Hematopoietic multipotent progenitor cell treated with erythropoietin and hydrocortisone succinate and interleukin-3 and kit ligand, for 4 days (in vitro differentiated cells): ENCODE measurements around the gene NRCAM.

Source experiments
- DNase-seq: peaks from one replicate; pipeline ENCODE4 v3.0.0-alpha.2; 2015

The NRCAM gene

DNA sequence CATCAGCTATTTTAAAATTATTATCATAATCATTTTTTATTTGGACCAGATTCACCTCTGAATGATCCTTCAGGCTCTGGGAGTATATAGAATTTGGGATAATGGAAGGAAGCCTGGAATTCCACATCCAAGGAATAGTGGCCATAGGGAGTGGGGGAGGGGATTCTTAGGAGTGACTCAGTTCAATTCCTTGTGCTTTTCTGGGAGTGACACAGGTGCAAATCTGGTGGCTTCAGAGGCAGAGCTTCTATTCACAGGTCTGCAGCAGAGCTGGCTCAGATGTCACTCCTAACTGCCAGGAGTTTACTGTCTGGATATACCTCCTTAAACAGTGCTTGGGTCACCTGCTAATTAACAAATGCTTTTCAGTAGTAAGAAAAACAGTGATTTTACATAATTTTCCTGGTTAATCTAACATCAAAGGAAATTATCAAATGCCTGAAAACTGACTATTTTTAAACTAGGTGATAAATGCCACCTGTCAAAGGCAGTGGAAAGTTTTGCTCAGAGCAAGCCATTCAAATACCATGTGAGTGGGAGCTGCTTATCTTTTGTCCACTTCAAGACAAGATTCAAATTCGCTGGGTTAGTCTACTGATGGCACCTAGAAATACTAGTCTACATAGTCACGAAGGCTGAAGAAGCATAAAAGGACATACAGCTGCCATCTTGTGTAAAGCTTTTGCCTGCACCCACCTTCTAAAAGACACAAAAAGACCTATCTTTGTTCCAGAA is 219.4 kb downstream of the NRCAM start:
- no peak for DNase-seq

GRCh38 chr7:108235451-108236061 is 220.7 kb downstream of the NRCAM start:
- peak; percentile 58 for DNase-seq

DNA sequence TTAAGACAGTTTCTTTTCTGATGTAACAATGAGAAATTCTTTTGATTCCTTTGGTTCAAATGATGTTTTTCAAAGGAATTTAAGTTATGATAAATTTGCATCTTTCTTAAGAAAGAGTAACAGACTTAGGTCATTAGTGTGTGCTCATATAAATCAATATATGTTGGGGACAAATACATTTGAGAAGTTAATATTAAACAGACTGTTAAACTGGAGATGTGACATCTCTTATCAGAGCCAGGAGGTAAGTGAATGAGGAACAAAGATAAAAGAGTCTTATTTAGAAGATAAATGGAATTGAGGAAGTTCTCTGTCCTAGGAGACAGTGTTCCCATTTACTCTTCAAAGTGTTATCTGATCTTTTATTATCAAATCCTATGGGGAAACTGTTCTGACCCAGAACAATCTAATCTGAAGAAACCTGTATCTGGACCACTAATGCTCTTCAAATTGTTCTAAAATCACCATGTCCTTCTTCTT is 221.2 kb downstream of the NRCAM start:
- peak; percentile 56 for DNase-seq

DNA sequence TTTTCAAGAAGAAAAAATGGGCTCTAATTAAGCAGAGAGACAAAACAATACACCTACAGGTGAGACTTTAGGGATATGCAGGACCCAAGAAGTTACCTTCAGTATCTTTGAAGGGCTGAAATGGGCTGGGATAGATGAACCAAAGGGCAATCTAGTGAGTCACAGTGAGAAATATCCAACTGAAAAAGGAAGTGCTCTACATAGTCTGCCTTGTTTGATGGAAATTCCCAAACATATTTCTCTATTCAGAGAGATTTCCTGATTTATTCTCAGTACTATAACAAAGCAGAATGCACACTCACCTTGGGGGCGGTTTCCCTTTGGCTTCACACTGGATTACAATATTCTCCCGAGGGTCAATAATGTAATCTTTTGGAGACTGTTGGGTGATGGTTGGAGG is 222.0 kb downstream of the NRCAM start:
- no peak for DNase-seq

GRCh38 chr7:108232076-108232475 is 224.2 kb downstream of the NRCAM start:
- DNase-seq: no peak

DNA sequence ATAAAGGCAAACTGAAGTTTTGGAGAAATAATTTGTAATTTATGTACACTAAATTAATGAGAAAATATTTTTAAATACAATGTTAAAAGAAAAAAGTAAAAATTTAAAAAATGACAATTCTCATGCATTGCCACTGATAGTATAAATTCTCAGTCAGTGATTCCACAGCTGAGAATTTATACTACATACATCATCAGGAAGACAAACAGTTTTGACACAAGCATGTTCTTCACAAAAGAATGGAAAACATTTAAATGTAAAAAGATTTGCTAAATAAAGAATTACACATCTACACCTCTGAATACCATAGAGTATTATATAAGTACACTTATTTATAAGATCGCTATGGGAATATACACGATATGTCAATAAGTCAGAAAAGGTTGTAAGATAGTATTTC is 225.0 kb downstream of the NRCAM start:
- no peak for DNase-seq

DNA sequence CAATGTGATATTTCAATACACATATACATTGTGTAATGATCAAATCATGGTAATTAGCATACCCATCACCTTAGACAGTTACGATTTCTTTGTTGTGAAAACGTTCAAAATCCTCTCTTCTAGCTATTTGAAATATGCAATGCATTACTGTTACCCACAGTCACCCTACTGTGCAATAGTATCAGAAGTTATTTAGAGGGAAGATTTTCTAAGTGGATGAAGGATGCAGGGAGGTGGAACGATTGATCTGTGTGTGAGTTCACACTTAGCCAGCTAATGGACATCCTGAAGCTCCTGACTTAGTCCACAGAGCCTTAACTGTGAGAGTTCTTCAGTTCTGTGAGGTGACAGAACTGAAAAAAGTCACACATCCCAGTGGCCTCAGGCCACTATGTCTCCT is 228.9 kb downstream of the NRCAM start:
- DNase-seq: no peak

DNA sequence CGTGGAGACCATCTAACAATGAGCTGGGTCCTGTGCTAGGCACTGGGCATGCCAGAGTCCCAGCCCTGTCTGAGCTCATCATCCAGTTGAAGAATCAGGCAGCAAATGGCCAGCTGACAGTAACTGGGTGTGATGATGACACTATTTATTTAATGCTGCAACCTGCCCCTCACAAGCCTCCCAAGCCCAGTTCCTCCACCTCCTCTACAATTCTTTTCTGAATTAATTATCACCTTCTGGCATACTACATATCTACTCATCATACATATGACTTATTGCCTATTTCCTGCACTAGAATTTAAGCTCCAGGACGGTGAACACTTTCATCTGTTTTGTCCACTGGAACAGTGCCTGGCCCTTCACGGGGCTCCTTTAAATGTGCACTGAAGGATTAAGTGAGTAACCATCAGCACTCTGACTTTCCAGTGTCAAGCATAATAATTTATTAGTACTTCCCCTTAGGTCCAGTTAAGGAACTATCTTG is 229.4 kb downstream of the NRCAM start:
- no peak for DNase-seq

- no peak for DNase-seq
Observed at GRCh38 chr7:108225531-108226181, 230.6 kb downstream of the NRCAM start.

- DNase-seq: no peak
Observed at GRCh38 chr7:108224387-108224786, 231.8 kb downstream of the NRCAM start.

- DNase-seq: no peak
Observed at GRCh38 chr7:108222236-108222892, 233.9 kb downstream of the NRCAM start.

DNA sequence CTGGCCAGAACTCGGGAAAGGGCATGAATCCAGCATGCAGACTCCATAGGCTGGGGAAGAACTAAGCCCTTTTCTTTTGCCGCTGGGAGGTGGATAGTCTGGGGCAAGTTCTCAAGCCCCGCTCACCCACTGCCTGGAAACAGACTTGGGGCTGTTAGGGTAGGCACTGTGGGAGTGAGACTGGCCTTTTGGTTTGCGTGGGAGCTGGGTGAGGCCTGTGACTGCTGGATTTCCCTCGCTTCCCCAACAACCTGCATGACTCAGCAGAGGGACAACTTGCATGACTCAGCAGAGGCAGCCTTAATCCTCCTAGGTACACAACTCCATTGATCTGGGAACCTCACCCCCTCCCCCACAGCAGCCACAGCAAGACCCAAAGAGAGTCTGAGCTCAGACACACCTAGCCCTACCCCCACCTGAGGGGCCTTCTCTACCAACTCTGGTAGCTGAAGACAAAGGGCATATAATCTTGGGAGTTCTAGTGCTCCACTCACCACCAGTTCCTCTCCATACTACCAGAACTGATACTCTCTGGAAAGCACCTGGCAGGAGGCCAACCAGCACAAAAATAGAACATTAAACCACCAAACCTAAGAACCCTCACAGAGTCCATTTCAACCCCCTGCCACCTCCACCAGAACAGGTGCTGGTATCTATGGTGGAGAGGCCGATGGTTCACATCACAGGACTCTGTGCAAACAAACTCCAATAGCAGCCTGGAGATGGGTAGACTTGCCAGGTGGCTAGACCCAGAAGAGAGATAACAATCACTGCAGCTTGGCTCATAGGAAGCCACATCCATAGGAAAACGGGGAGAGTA is 244.6 kb downstream of the NRCAM start:
- peak; percentile 47 for DNase-seq

DNA sequence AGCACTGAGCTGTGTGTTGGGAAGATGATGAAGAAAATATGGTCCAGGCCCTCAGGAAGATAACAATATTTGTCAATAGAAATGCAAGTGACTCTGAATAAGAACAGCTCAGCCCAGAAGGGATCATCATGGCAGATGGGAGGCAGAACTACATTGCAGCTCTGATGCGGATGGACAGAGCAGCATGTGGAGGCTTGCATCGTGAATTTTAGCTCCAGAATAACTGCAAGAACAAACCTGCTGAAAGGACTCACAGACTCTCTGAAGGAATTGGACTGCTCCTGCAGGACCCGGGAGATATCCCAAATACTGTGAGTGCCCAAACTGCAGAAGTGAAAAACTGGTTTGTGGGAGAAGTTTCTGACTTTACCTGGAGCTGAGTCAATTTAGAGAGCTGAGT is 245.4 kb downstream of the NRCAM start:
- no peak for DNase-seq

GRCh38 chr7:108205311-108205710 is 250.9 kb downstream of the NRCAM start:
- DNase-seq: no peak

DNA sequence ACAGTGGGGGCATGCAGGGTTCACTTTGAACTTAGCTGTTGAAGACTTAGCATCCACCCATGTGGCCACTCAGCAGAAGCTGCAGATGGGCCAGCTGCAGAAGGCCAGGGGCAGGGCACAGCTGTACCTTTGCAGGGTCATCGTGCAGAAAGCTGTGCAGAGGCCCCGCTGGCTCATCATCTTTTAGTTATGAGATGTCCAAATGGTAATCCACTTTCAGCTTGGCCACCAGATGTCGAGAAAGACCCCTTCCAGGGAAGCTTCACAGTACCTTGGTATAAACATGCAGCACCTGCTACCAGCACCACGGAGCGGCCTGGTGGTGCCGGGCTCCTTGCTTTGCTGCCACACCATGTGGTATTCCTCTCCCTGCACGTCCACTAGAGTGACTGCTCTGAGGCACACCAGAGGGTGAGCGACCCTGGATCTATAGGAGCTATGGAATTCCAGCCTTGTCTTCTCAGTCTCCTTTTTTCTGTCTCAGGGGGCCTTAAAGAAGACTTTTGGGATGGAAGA is 251.9 kb downstream of the NRCAM start:
- DNase-seq: no peak

- peak; percentile 6 for DNase-seq
Observed at GRCh38 chr7:108203537-108203936, 252.7 kb downstream of the NRCAM start.

DNA sequence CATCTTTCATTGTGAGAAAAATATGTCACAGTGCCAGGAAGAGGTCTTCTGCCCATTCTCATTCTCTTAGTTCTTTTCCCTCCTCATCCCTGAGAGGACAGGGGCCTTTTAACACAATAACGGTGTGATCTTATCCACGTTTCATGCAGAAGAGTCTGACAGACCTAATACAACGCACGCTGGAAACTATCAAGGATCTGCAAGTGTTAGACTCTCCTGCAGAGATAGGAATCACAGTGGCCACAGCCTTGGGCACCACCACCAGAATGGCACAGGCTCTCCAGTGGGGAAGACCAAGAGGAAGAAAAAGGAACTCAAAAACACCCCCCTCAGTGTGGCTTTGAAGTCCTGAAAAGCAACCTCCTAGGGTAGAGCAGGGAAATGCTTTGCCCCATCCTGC is 253.5 kb downstream of the NRCAM start:
- no peak for DNase-seq

GRCh38 chr7:108201766-108202165 is 254.5 kb downstream of the NRCAM start:
- no peak for DNase-seq

GRCh38 chr7:108200326-108200725 is 255.9 kb downstream of the NRCAM start:
- no peak for DNase-seq

GRCh38 chr7:108197371-108198091 is 258.7 kb downstream of the NRCAM start:
- no peak for DNase-seq

GRCh38 chr7:108196004-108196403 is 260.2 kb downstream of the NRCAM start:
- no peak for DNase-seq
